Measurements from ENCODE around the gene SLC27A5.
"Not testable (repeated sequence)": the region's sequence is repeated elsewhere in the genome, so short reads cannot be mapped to it uniquely, and the experiment has no call there.

Gene SLC27A5

GRCh38 chr19:58466089-58466759, 45.6 kb downstream of the SLC27A5 start:
- no peak for DNase-seq

- no peak for DNase-seq
Observed at GRCh38 chr19:58460039-58460438, 51.8 kb downstream of the SLC27A5 start.

DNA sequence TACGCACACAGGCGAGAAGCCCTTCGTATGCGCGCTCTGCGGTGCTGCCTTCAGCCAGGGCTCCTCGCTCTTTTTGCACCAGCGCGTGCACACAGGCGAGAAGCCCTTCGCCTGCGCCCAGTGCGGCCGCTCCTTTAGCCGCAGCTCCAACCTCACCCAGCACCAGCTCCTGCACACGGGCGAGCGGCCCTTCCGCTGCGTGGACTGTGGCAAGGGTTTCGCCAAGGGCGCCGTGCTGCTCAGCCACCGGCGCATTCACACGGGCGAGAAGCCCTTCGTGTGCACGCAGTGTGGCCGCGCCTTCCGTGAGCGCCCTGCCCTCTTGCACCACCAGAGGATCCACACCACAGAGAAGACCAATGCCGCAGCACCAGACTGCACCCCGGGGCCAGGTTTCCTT, 55.7 kb downstream of the SLC27A5 start:
- no peak for DNase-seq

DNA sequence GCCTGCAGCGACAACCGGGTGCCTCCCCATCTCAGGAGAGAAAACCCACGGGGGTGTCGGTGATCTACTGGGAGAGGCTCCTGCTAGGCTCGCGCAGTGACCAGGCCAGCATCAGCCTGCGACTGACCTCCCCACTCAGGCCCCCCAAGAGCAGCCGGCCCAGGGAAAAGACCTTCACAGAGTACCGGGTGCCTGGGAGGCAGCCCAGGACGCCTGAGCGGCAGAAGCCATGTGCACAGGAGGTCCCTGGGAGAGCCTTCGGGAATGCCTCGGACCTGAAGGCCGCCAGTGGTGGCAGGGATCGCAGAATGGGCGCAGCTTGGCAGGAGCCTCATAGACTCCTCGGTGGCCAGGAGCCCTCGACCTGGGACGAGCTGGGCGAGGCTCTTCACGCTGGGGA, 56.5 kb downstream of the SLC27A5 start:
- DNase-seq = no peak

DNA sequence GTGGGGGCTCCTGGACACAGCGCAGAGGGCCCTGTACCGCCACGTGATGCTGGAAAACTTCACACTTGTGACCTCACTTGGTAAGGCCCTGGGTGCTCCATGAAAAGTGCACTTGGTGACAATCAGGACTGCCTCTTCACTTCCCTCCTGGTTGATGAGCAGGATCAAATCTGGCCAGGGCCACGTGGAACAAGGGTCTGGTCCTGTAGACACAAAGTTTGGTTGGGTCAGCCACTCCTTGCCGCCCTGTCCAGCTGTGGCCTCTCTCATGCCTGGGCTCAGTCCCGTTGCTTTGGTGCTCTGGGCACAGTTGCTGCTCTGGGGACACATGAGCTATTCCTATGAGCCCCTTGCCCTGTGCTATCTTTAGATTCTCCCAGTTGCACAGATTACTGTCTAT, 58.0 kb downstream of the SLC27A5 start:
- no peak for DNase-seq

DNA sequence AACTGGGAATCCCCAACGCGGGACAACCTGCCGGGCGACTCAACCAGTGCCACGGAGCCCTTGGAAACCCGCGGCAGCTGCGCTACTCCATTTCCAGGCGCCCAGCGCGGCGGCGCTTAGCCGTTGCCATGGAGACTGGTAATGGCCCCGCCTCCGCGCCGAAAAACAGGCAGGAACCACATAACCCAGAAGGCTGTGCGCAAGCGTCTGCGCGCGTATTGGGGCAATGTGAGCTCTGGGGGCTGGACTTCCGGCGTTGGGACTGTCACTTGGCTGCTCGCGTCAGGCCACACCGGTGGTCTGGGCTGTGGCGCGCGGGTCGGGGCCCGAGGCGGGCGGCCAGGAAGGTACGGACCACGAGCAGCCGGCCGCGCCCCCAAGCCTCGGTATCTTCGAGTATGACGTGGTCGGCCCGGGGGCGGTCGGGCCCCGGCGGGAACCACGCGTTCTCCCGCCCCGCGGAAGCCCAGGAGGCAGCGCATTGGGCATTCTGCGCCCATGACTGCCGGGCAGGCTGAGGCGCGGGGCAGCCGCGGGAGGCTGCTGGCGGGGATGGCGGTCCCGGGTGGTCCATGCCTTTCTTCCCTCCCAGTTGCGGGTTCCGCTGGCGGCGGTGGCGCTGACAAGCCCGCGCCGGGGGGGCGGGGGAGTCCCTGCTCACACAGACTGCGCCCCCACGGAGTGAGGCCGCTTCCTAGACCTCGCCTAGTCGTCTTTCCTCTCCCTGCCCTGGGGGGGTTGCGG, 60.3 kb downstream of the SLC27A5 start, which contains the start of gene ZNF324B:
TSS of gene ZNF324B (plus strand) at position 265 of the 744 bp plus-strand sequence. CDS start 2,080 bp downstream, outside the sequence.
- peak; percentile 87 for DNase-seq

- DNase-seq = no peak
Observed at GRCh38 chr19:58450856-58451357, 60.9 kb downstream of the SLC27A5 start.

- DNase-seq = not testable (repeated sequence)
Observed at GRCh38 chr19:58449980-58450379, 61.8 kb downstream of the SLC27A5 start.

- DNase-seq = not testable (repeated sequence)
Observed at GRCh38 chr19:58448860-58449259, 62.9 kb downstream of the SLC27A5 start.

All from NCI-H2029 treated with DMSO at 0.1 percent for 48 hours (cell line).